SK-N-SH treated with all-trans-retinoic acid at 6 μM for 48 hours (cell line): ENCODE data around the gene MCU.

Experiments used
- ATAC-seq: fragments of 200-7000 bp; cut with Tn5 transposase; 3 replicates; pipeline ENCODE4 v1.9.1; 2020; ENCODE audit warnings: mild to moderate bottlenecking, moderate library complexity
- ARNTL ChIP-seq: fragments of 450-650 bp; formaldehyde crosslinking; IDR thresholded peaks from 2 replicates; pipeline ENCODE4 v1.5.0; 2020; ENCODE audit warnings: low read depth, mild to moderate bottlenecking, moderate library complexity, borderline replicate concordance
- CREB5 ChIP-seq: fragments of 250-450 bp; sonication (Bioruptor Pico); IDR thresholded peaks from 2 replicates; pipeline ENCODE4 v1.5.1; 2020; ENCODE audit warnings: low read depth, mild to moderate bottlenecking, moderate library complexity
- CSDC2 ChIP-seq: fragments of 250-450 bp; sonication (Bioruptor Pico); IDR thresholded peaks from 2 replicates; pipeline ENCODE4 v1.5.0; 2020; ENCODE audit warnings: mild to moderate bottlenecking, moderate library complexity
- ESRRG ChIP-seq: fragments of 250-450 bp; sonication (Bioruptor Pico); IDR thresholded peaks from 2 replicates; pipeline ENCODE4 v1.6.1; 2021; ENCODE audit warnings: mild to moderate bottlenecking
- ISL1 ChIP-seq: fragments of 250-450 bp; sonication (Bioruptor Pico); IDR thresholded peaks from 2 replicates; pipeline ENCODE4 v2.1.2; 2022; ENCODE audit warnings: mild to moderate bottlenecking, moderate library complexity
- OSR1 ChIP-seq: fragments of 250-450 bp; sonication (Bioruptor Pico); IDR thresholded peaks from 2 replicates; pipeline ENCODE4 v1.8.0; 2022; ENCODE audit warnings: moderate library complexity, mild to moderate bottlenecking, inconsistent platforms
- PPARA ChIP-seq: fragments of 250-450 bp; sonication (Bioruptor Pico); IDR thresholded peaks from 2 replicates; pipeline ENCODE4 v1.5.0; 2020; ENCODE audit warnings: mild to moderate bottlenecking, borderline replicate concordance
- RARB ChIP-seq: fragments of 250-450 bp; sonication (Bioruptor Pico); IDR thresholded peaks from 2 replicates; pipeline ENCODE4 v1.8.0; 2021; ENCODE audit warnings: mild to moderate bottlenecking, moderate library complexity
- TCF4 ChIP-seq: fragments of 250-450 bp; sonication (Bioruptor Pico); IDR thresholded peaks from 2 replicates; pipeline ENCODE4 v1.8.0; 2021; ENCODE audit warnings: mild to moderate bottlenecking, moderate library complexity, borderline replicate concordance
- ZC3H10 ChIP-seq: fragments of 250-450 bp; sonication (Bioruptor Pico); IDR thresholded peaks from 2 replicates; pipeline ENCODE4 v1.5.1; 2021; ENCODE audit warnings: mild to moderate bottlenecking, moderate library complexity
- ZFP3 ChIP-seq: fragments of 250-450 bp; sonication (Bioruptor Pico); IDR thresholded peaks from 2 replicates; pipeline ENCODE4 v1.5.0; 2020; ENCODE audit warnings: mild to moderate bottlenecking, moderate library complexity
- ZFP30 ChIP-seq: fragments of 450-650 bp; formaldehyde crosslinking; IDR thresholded peaks from 2 replicates; pipeline ENCODE4 v1.5.0; 2022; ENCODE audit warnings: mild to moderate bottlenecking, moderate library complexity
- ZNF565 ChIP-seq: fragments of 450-650 bp; formaldehyde crosslinking; conservative IDR thresholded peaks from 2 replicates; pipeline ENCODE4 v1.5.0; 2020; ENCODE audit warnings: low read depth, mild to moderate bottlenecking, moderate library complexity
- ZNF8 ChIP-seq: fragments of 450-650 bp; formaldehyde crosslinking; IDR thresholded peaks from 2 replicates; pipeline ENCODE4 v1.5.0; 2020; ENCODE audit warnings: mild to moderate bottlenecking, moderate library complexity
- TF ChIP-seq, protein P1 (sequence below): fragments of 250-450 bp; sonication (Bioruptor Pico); IDR thresholded peaks from 2 replicates; pipeline ENCODE4 v1.8.0; 2021; ENCODE audit warnings: low read depth, mild to moderate bottlenecking, moderate library complexity, borderline replicate concordance
- TF ChIP-seq, protein P2 (sequence below): fragments of 250-450 bp; sonication (Bioruptor Pico); IDR thresholded peaks from 2 replicates; pipeline ENCODE4 v1.8.0; 2020; ENCODE audit warnings: mild to moderate bottlenecking, moderate library complexity, borderline replicate concordance
- TF ChIP-seq, protein P3 (sequence below): fragments of 250-450 bp; sonication (Bioruptor Pico); IDR thresholded peaks from 2 replicates; pipeline ENCODE4 v1.5.1; 2021; ENCODE audit warnings: mild to moderate bottlenecking, moderate library complexity

The MCU gene

GRCh38 chr10:72932259-72933015 is 240.5 kb downstream of the MCU start:
- ATAC-seq, result no peak
- TF ChIP-seq, protein P1, sequence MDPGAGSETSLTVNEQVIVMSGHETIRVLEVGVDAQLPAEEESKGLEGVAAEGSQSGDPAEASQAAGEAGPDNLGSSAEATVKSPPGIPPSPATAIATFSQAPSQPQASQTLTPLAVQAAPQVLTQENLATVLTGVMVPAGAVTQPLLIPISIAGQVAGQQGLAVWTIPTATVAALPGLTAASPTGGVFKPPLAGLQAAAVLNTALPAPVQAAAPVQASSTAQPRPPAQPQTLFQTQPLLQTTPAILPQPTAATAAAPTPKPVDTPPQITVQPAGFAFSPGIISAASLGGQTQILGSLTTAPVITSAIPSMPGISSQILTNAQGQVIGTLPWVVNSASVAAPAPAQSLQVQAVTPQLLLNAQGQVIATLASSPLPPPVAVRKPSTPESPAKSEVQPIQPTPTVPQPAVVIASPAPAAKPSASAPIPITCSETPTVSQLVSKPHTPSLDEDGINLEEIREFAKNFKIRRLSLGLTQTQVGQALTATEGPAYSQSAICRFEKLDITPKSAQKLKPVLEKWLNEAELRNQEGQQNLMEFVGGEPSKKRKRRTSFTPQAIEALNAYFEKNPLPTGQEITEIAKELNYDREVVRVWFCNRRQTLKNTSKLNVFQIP (CRISPR knock-in tag), result no peak
- TF ChIP-seq ZNF8 (CRISPR knock-in tag) (no peak), ARNTL (CRISPR knock-in tag) (no peak), CSDC2 (CRISPR knock-in tag) (no peak), ZNF565 (CRISPR knock-in tag) (no peak), PPARA (no peak), ISL1 (no peak), CREB5 (no peak), RARB (CRISPR knock-in tag) (no peak), ESRRG (CRISPR knock-in tag) (no peak), TCF4 (CRISPR knock-in tag) (no peak), ZC3H10 (CRISPR knock-in tag) (no peak), ZFP30 (CRISPR knock-in tag) (no peak)
- TF ChIP-seq, protein P2, sequence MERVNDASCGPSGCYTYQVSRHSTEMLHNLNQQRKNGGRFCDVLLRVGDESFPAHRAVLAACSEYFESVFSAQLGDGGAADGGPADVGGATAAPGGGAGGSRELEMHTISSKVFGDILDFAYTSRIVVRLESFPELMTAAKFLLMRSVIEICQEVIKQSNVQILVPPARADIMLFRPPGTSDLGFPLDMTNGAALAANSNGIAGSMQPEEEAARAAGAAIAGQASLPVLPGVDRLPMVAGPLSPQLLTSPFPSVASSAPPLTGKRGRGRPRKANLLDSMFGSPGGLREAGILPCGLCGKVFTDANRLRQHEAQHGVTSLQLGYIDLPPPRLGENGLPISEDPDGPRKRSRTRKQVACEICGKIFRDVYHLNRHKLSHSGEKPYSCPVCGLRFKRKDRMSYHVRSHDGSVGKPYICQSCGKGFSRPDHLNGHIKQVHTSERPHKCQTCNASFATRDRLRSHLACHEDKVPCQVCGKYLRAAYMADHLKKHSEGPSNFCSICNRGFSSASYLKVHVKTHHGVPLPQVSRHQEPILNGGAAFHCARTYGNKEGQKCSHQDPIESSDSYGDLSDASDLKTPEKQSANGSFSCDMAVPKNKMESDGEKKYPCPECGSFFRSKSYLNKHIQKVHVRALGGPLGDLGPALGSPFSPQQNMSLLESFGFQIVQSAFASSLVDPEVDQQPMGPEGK, result no peak

GRCh38 chr10:72935361-72935760 is 243.4 kb downstream of the MCU start:
- TF ChIP-seq RARB (CRISPR knock-in tag) (no peak), ZFP3 (CRISPR knock-in tag) (no peak), CREB5 (no peak), ZNF8 (CRISPR knock-in tag) (no peak), ZFP30 (CRISPR knock-in tag) (no peak), ISL1 (no peak), ZC3H10 (CRISPR knock-in tag) (no peak), TCF4 (CRISPR knock-in tag) (no peak), ARNTL (CRISPR knock-in tag) (no peak), OSR1 (CRISPR knock-in tag) (no peak), ZNF565 (CRISPR knock-in tag) (no peak)
- TF ChIP-seq, protein P3, sequence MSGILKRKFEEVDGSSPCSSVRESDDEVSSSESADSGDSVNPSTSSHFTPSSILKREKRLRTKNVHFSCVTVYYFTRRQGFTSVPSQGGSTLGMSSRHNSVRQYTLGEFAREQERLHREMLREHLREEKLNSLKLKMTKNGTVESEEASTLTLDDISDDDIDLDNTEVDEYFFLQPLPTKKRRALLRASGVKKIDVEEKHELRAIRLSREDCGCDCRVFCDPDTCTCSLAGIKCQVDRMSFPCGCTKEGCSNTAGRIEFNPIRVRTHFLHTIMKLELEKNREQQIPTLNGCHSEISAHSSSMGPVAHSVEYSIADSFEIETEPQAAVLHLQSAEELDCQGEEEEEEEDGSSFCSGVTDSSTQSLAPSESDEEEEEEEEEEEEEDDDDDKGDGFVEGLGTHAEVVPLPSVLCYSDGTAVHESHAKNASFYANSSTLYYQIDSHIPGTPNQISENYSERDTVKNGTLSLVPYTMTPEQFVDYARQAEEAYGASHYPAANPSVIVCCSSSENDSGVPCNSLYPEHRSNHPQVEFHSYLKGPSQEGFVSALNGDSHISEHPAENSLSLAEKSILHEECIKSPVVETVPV (CRISPR knock-in tag), result no peak
- ATAC-seq, result no peak
